Neutrophil (primary cell): ENCODE measurements around the gene CCDC27.

ENCODE experiments used
- H3K27ac ChIP-seq: fragments of 200-600 bp; sonication (generic); 2 replicates; pipeline ENCODE4 v1.5.1; 2016; ENCODE audit warnings: mild to moderate bottlenecking, moderate library complexity
- H3K27me3 ChIP-seq: fragments of 200-600 bp; sonication (generic); 2 replicates; pipeline ENCODE4 v1.6.0; 2016; ENCODE audit warnings: mild to moderate bottlenecking
- H3K36me3 ChIP-seq: fragments of 200-600 bp; sonication (generic); 2 replicates; pipeline ENCODE4 v1.5.1; 2017
- H3K4me1 ChIP-seq, 2 experiments: fragments of 200-600 bp in 1 of 2; sonication (generic) in 1 of 2; 1 replicate in 1 of 2; 2 replicates in 1 of 2; pipeline versions ENCODE4 v1.5.1 to v1.6.1; 2013 to 2016; ENCODE audit warnings: low read depth in 1 of 2, low read length in 1 of 2, mild to moderate bottlenecking in 1 of 2, moderate library complexity in 1 of 2; ENCODE audit not compliant: control insufficient read depth in 1 of 2, insufficient read depth in 1 of 2
- H3K4me3 ChIP-seq, 2 experiments: fragments of 200-600 bp in 1 of 2; sonication (generic) in 1 of 2; 1 replicate in 1 of 2; 2 replicates in 1 of 2; pipeline ENCODE4 v1.5.1; 2013 to 2016; ENCODE audit warnings: low read depth in 1 of 2, low read length in 1 of 2, mild to moderate bottlenecking in 1 of 2, moderate library complexity in 1 of 2
- H3K9me3 ChIP-seq: fragments of 200-600 bp; sonication (generic); 2 replicates; pipeline ENCODE4 v1.5.1; 2016
- CTCF ChIP-seq: fragments of 200-600 bp; sonication (generic); IDR thresholded peaks from 2 replicates; pipeline ENCODE4 v1.5.1; 2016; ENCODE audit warnings: antibody characterized with exemption

Gene CCDC27

GRCh38 chr1:3706651-3707297 lies 45.5 kb upstream of the CCDC27 start:
- no peaks in the 10 kb centered on the region for H3K9me3 ChIP-seq
- H3K36me3 ChIP-seq, result no peaks in the 10 kb centered on the region
- H3K27ac ChIP-seq, result no peak overlapping the region
- H3K27me3 ChIP-seq, result peaks cover 84% of the 10 kb centered on the region
- no peak overlapping the region for H3K4me3 ChIP-seq
- H3K4me1 ChIP-seq, result peaks cover 5 to 6% of the 10 kb centered on the region in 2 experiments
- no peak for TF ChIP-seq CTCF

- Histone ChIP-seq H3K9me3 (no peaks in the 10 kb centered on the region), H3K27ac (no peak overlapping the region), H3K36me3 (no peaks in the 10 kb centered on the region), H3K4me1 (peaks cover 5 to 6% of the 10 kb centered on the region in 2 experiments), H3K27me3 (peaks cover 85% of the 10 kb centered on the region), H3K4me3 (no peak overlapping the region)
- no peak for TF ChIP-seq CTCF
Observed at GRCh38 chr1:3707298-3707938, 44.8 kb upstream of the CCDC27 start.

- Histone ChIP-seq H3K4me1 (peaks cover 5 to 6% of the 10 kb centered on the region in 2 experiments), H3K9me3 (no peaks in the 10 kb centered on the region), H3K4me3 (no peak overlapping the region), H3K27ac (no peak overlapping the region), H3K27me3 (peaks cover 85% of the 10 kb centered on the region), H3K36me3 (no peaks in the 10 kb centered on the region)
- TF ChIP-seq CTCF, result no peak
Observed at GRCh38 chr1:3707939-3708328, 44.3 kb upstream of the CCDC27 start.

- no peak for TF ChIP-seq CTCF
- Histone ChIP-seq H3K27me3 (peaks cover 77% of the 10 kb centered on the region), H3K4me1 (peaks cover 5 to 6% of the 10 kb centered on the region in 2 experiments), H3K27ac (no peak overlapping the region), H3K36me3 (no peaks in the 10 kb centered on the region), H3K4me3 (no peak overlapping the region), H3K9me3 (no peaks in the 10 kb centered on the region)
Observed at GRCh38 chr1:3708791-3709190, 43.5 kb upstream of the CCDC27 start.

- no peak for TF ChIP-seq CTCF
- Histone ChIP-seq H3K36me3 (no peaks in the 10 kb centered on the region), H3K4me1 (no peaks in the 10 kb centered on the region), H3K27me3 (peaks cover 62% of the 10 kb centered on the region), H3K27ac (no peak overlapping the region), H3K9me3 (no peaks in the 10 kb centered on the region), H3K4me3 (no peak overlapping the region)
Observed at GRCh38 chr1:3710251-3710650, 42.0 kb upstream of the CCDC27 start.
